ENCODE results near the gene ENPP6. TPM values are rescaled to one million over a fixed set of nuclear protein-coding genes. Genes with fewer than 3 reads are reported as not detected.

Gene ENPP6
- total and polyA plus RNA-seq, 2 donors (not counting 1 experiment from before 2014, with no cell fraction given) = 0.01 TPM; not detected in 1

DNA sequence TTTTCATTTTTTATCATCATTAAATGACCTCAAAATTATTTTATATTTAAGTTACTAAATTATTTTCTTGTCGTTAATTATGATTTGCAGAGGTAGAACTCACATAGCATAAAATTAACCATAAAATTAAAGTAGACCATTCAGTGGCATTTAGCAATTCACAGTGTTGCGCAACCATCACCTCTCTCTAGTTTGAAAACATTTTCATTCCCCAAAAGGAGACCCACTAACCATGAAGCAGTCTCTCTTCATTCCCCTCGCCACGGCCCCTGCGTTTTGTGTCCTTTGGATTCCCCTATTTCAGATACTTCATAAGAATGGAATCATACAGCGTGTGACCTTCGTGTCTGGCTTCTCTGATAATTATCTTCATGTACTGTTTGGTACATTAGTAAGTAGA is 154.9 kb downstream of the ENPP6 start:
- no peaks in the 10 kb centered on the region for H3K4me1 ChIP-seq (ENCODE audit: control insufficient read depth in 2 of 2, insufficient read depth in 2 of 2, low read length in 2 of 2)
- Mint-ChIP-seq H3K27me3 (peaks cover 8% of the 10 kb centered on the region), H3K4me1 (no peaks in the 10 kb centered on the region), H3K27ac (no peak overlapping the region), H3K9me3 (ENCODE audit: insufficient read depth) (peaks cover 2% of the 10 kb centered on the region), H3K4me3 (no peak overlapping the region)
- ChIA-PET POLR2A (no interaction called here), CTCF (no interaction called here)
- WGBS (ENCODE audit: insufficient coverage) = 90% methylated on average over 1 of the region's 7 CpGs
- no peaks in the 10 kb centered on the region for H3K27me3 ChIP-seq (replicated peaks in 1 of 4; ENCODE audit: control extremely low read depth in 1 of 4, control insufficient read depth in 3 of 4, insufficient read depth in 4 of 4, low read length in 3 of 4)
- H3K9me3 ChIP-seq (ENCODE audit: control extremely low read depth in 1 of 3, control insufficient read depth in 2 of 3, insufficient read depth in 1 of 3, low read length in 2 of 3) = peaks cover 0 to 4% (median 0%) of the 10 kb centered on the region in 3 donors
- no peak overlapping the region for H3K9ac ChIP-seq (ENCODE audit: low read length)
- H3K4me3 ChIP-seq (ENCODE audit: control extremely low read depth in 1 of 5, extremely low read depth in 1 of 5, insufficient read depth in 1 of 5, low read depth in 2 of 5, low read length in 4 of 5) = no peak overlapping the region
- ATAC-seq (ENCODE audit: low read depth) (no peak), DNase-seq (no peak)
- H4K20me1 ChIP-seq (ENCODE audit: control insufficient read depth, insufficient read depth, low read length, poor library complexity, severe bottlenecking) = no peaks in the 10 kb centered on the region
- TF ChIP-seq, protein P1, sequence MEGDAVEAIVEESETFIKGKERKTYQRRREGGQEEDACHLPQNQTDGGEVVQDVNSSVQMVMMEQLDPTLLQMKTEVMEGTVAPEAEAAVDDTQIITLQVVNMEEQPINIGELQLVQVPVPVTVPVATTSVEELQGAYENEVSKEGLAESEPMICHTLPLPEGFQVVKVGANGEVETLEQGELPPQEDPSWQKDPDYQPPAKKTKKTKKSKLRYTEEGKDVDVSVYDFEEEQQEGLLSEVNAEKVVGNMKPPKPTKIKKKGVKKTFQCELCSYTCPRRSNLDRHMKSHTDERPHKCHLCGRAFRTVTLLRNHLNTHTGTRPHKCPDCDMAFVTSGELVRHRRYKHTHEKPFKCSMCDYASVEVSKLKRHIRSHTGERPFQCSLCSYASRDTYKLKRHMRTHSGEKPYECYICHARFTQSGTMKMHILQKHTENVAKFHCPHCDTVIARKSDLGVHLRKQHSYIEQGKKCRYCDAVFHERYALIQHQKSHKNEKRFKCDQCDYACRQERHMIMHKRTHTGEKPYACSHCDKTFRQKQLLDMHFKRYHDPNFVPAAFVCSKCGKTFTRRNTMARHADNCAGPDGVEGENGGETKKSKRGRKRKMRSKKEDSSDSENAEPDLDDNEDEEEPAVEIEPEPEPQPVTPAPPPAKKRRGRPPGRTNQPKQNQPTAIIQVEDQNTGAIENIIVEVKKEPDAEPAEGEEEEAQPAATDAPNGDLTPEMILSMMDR (IDR thresholded peaks at IDR 0.05) = no peak
- no peak for TF ChIP-seq EZH2 (IDR thresholded peaks at IDR 0.05; ENCODE audit: borderline replicate concordance, insufficient read depth, low read depth, low read length, poor library complexity, severe bottlenecking)
- no peak overlapping the region for H2AFZ ChIP-seq (ENCODE audit: insufficient read depth, low read depth, low read length, poor library complexity, severe bottlenecking)
- no peaks in the 10 kb centered on the region for H3K36me3 ChIP-seq (replicated peaks in 1 of 2; ENCODE audit: control extremely low read depth in 1 of 2, control insufficient read depth in 1 of 2, extremely low read depth in 1 of 2, insufficient read depth in 2 of 2, low read length in 1 of 2)
- H3K4me2 ChIP-seq (replicated peaks; ENCODE audit: low read depth, low read length, poor library complexity, severe bottlenecking) = no peak overlapping the region
- no peaks in the 10 kb centered on the region for H3K79me2 ChIP-seq (ENCODE audit: control insufficient read depth, insufficient read depth, low read length)
- H3K27ac ChIP-seq (ENCODE audit: low read length in 2 of 2) = no peak overlapping the region
- intact Hi-C loops (cut with micrococcal nuclease) = no loop called here

DNA sequence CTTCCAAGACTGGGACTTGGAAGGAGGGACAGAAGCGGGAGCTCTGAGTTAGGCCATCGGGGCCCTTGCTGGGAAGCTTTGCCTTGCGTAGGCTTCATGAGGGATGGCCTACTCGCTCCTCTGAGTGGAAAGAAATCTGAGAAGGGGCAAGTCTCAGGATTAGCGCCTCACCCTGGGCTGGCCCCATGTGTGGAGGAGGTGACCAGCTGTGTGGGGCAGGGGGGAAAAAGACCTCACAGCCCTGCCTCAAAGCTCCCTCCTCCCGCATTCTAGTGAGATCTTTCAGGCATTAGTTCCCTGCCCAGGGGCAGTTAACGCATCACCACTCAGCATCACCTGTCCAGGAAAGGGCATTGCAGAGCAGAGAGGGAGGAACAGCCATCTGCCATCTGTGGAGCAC is 156.1 kb downstream of the ENPP6 start:
- H4K20me1 ChIP-seq (ENCODE audit: control insufficient read depth, insufficient read depth, low read length, poor library complexity, severe bottlenecking) = no peaks in the 10 kb centered on the region
- Mint-ChIP-seq H3K9me3 (ENCODE audit: insufficient read depth) (peaks cover 2% of the 10 kb centered on the region), H3K4me3 (no peak overlapping the region), H3K27me3 (peaks cover 8% of the 10 kb centered on the region), H3K4me1 (no peaks in the 10 kb centered on the region), H3K27ac (no peak overlapping the region)
- 96% methylated on average over 7 of the region's 7 CpGs for whole genome bisulfite sequencing (ENCODE audit: insufficient coverage)
- H3K9me3 ChIP-seq (ENCODE audit: control extremely low read depth in 1 of 3, control insufficient read depth in 2 of 3, insufficient read depth in 1 of 3, low read length in 2 of 3) = peaks cover 0 to 4% (median 0%) of the 10 kb centered on the region in 3 donors
- TF ChIP-seq, protein P1 (IDR thresholded peaks at IDR 0.05) = no peak
- TF ChIP-seq EZH2 (IDR thresholded peaks at IDR 0.05; ENCODE audit: borderline replicate concordance, insufficient read depth, low read depth, low read length, poor library complexity, severe bottlenecking) = no peak
- H3K4me1 ChIP-seq (ENCODE audit: control insufficient read depth in 2 of 2, insufficient read depth in 2 of 2, low read length in 2 of 2) = no peaks in the 10 kb centered on the region
- no peak for DNase-seq
- intact Hi-C loops (cut with micrococcal nuclease) = no loop called here
- no peak overlapping the region for H3K4me3 ChIP-seq (ENCODE audit: control extremely low read depth in 1 of 5, extremely low read depth in 1 of 5, insufficient read depth in 1 of 5, low read depth in 2 of 5, low read length in 4 of 5)
- H3K9ac ChIP-seq (ENCODE audit: low read length) = no peak overlapping the region
- H3K79me2 ChIP-seq (ENCODE audit: control insufficient read depth, insufficient read depth, low read length) = no peaks in the 10 kb centered on the region
- no peaks in the 10 kb centered on the region for H3K27me3 ChIP-seq (replicated peaks in 1 of 4; ENCODE audit: control extremely low read depth in 1 of 4, control insufficient read depth in 3 of 4, insufficient read depth in 4 of 4, low read length in 3 of 4)
- H2AFZ ChIP-seq (ENCODE audit: insufficient read depth, low read depth, low read length, poor library complexity, severe bottlenecking) = no peak overlapping the region
- ATAC-seq (ENCODE audit: low read depth) = no peak
- no peak overlapping the region for H3K27ac ChIP-seq (ENCODE audit: low read length in 2 of 2)
- ChIA-PET CTCF (no interaction called here), POLR2A (no interaction called here)
- no peak overlapping the region for H3K4me2 ChIP-seq (replicated peaks; ENCODE audit: low read depth, low read length, poor library complexity, severe bottlenecking)
- H3K36me3 ChIP-seq (replicated peaks in 1 of 2; ENCODE audit: control extremely low read depth in 1 of 2, control insufficient read depth in 1 of 2, extremely low read depth in 1 of 2, insufficient read depth in 2 of 2, low read length in 1 of 2) = no peaks in the 10 kb centered on the region
